OCI-LY7 (cell line): ENCODE data around the gene ARMC9. TPM values are rescaled to one million over a fixed set of nuclear protein-coding genes. Genes with fewer than 3 reads are reported as not detected.
A peak's percentile ranks its signal among the peaks of the same experiment; 100 is the strongest.

Experiments used
- BruUV-seq: library from RNA; stranded (reverse); fragments of 400-500 nt; replicated peaks from 2 replicates; lab custom pipeline; 2021; lab: Mats Ljungman, UMichigan
- CTCF ChIA-PET: fragments of 300-600 bp; sonication (Branson Sonifier 250); formaldehyde crosslinking; loops from one replicate; lab custom pipeline; 2022; ENCODE audit warnings: antibody characterized with exemption; ENCODE audit not compliant: unreplicated experiment; lab: Charles Lee
- POLR2A ChIA-PET: fragments of 300-600 bp; sonication (Branson Sonifier 250); formaldehyde crosslinking; loops from one replicate; lab custom pipeline; 2022; ENCODE audit warnings: antibody characterized with exemption; lab: Charles Lee
- DNase-seq: peaks from one replicate; pipeline ENCODE4 v3.0.0-alpha.2; 2015; ENCODE audit warnings: low spot score
- H2AFZ ChIP-seq: fragments of 200-600 bp; sonication (generic), shearing (Covaris generic); 2 replicates; pipeline ENCODE4 v1.6.1; 2014; ENCODE audit warnings: mild to moderate bottlenecking, antibody characterized with exemption, low read length, moderate library complexity
- H3K27ac ChIP-seq: fragments of 200-600 bp; sonication (generic); 2 replicates; pipeline ENCODE4 v1.5.1; 2014; ENCODE audit warnings: mixed run types, low read depth, mild to moderate bottlenecking, moderate library complexity, low read length, inconsistent platforms; ENCODE audit not compliant: poor library complexity, severe bottlenecking
- H3K36me3 ChIP-seq: fragments of 200-600 bp; sonication (generic); 2 replicates; pipeline ENCODE4 v1.6.1; 2014; ENCODE audit warnings: mild to moderate bottlenecking, antibody characterized with exemption, low read length, moderate library complexity, mixed read lengths; ENCODE audit not compliant: insufficient read depth
- H3K4me1 ChIP-seq: fragments of 200-600 bp; sonication (generic); 2 replicates; pipeline ENCODE4 v1.5.1; 2014; ENCODE audit warnings: mild to moderate bottlenecking, low read length; ENCODE audit not compliant: insufficient read depth, poor library complexity, severe bottlenecking
- H3K4me2 ChIP-seq: fragments of 200-600 bp; sonication (generic); 2 replicates; pipeline ENCODE4 v1.6.1; 2014; ENCODE audit warnings: mild to moderate bottlenecking, low read length
- H3K4me3 ChIP-seq: fragments of 200-600 bp; sonication (generic); 2 replicates; pipeline ENCODE4 v1.5.1; 2014; ENCODE audit warnings: mild to moderate bottlenecking, low read depth, low read length; ENCODE audit not compliant: poor library complexity, severe bottlenecking
- H3K79me2 ChIP-seq: fragments of 200-600 bp; sonication (generic); 2 replicates; pipeline ENCODE4 v1.6.1; 2016; ENCODE audit warnings: low read depth, mild to moderate bottlenecking, low read length, moderate library complexity, mixed read lengths; ENCODE audit not compliant: insufficient read depth
- H3K9me2 ChIP-seq: fragments of 200-600 bp; sonication (generic); 2 replicates; pipeline ENCODE4 v1.6.1; 2016; ENCODE audit warnings: mild to moderate bottlenecking, low read length, mixed read lengths; ENCODE audit not compliant: insufficient read depth
- H3K9me3 ChIP-seq: fragments of 200-600 bp; sonication (generic); 2 replicates; pipeline ENCODE4 v1.6.1; 2014; ENCODE audit warnings: mild to moderate bottlenecking, mixed run types, low read length, mixed read lengths
- H4K20me1 ChIP-seq: fragments of 200-600 bp; sonication (generic); 2 replicates; pipeline ENCODE4 v1.6.1; 2014; ENCODE audit warnings: mild to moderate bottlenecking, antibody characterized with exemption, low read length, moderate library complexity, mixed read lengths; ENCODE audit not compliant: insufficient read depth
- CTCF ChIP-seq: fragments of 200-600 bp; sonication (generic); conservative IDR thresholded peaks from 2 replicates; pipeline ENCODE4 v1.5.1; 2014; ENCODE audit warnings: mild to moderate bottlenecking, antibody characterized with exemption, low read length, moderate library complexity, mixed read lengths
- EZH2phosphoT487 ChIP-seq: fragments of 200-600 bp; sonication (generic); IDR thresholded peaks from 2 replicates; pipeline ENCODE4 v1.6.1; 2018; ENCODE audit warnings: low read depth, borderline replicate concordance, mild to moderate bottlenecking, mixed run types, antibody characterized with exemption, low read length, moderate library complexity, mixed read lengths
- intact Hi-C: fragments of 100-400 bp; cut with micrococcal nuclease; formaldehyde crosslinking; loops from one replicate; pipeline ENCODE4 v1.10.0; 2022; ENCODE audit not compliant: unreplicated experiment
- total RNA-seq, 2 experiments: library from RNA; depleted of rRNA in 1 of 2; stranded (reverse); fragments of >200 nt in 1 of 2; shearing (Covaris generic) in 1 of 2; gene quantifications; 2 replicates each; pipeline ENCODE4 v1.2.3, GENCODE V29; 2014 to 2022

Gene ARMC9
- total RNA-seq, 2 experiments from 2014 or later = 6.6 to 12.2 TPM

GRCh38 chr2:231297108-231297908 is 98.9 kb downstream of the ARMC9 start:
- TF ChIP-seq CTCF (peak; percentile 89), EZH2phosphoT487 (no peak)
- no peak overlapping the region for H3K27ac ChIP-seq
- H3K4me3 ChIP-seq = peak overlapping the region; percentile 35
- H4K20me1 ChIP-seq = no peaks in the 10 kb centered on the region
- H3K4me2 ChIP-seq = peak overlapping the region; percentile 61
- intact Hi-C loops = loop anchor here (1.0 to 5.0 kb wide), 4 partner anchors 13 to 108 kb away; no protein-coding TSS in a partner anchor
- peaks cover 36% of the 10 kb centered on the region for H3K4me1 ChIP-seq
- no peaks in the 10 kb centered on the region for H3K9me3 ChIP-seq
- CTCF ChIA-PET = interaction anchor here (0.6 to 1.8 kb wide), 5 partner anchors 73 to 109 kb away, joined by 3 to 8 read pairs (median 3); no protein-coding TSS in a partner anchor
- DNase-seq = peak; percentile 82
- POLR2A ChIA-PET = interaction anchor here (0.8 to 1.8 kb wide), 6 partner anchors 9 to 97 kb away, joined by 3 to 8 read pairs (median 3); no protein-coding TSS in a partner anchor
- BruUV-seq = no TSS peak
- no peaks in the 10 kb centered on the region for H3K36me3 ChIP-seq
- H3K79me2 ChIP-seq = no peaks in the 10 kb centered on the region
- peak overlapping the region; percentile 89 for H2AFZ ChIP-seq
- no peaks in the 10 kb centered on the region for H3K9me2 ChIP-seq

GRCh38 chr2:231298091-231298490 is 99.7 kb downstream of the ARMC9 start:
- ChIA-PET POLR2A (interaction anchor here (0.8 to 1.8 kb wide), 4 partner anchors 9 to 62 kb away, joined by 3 to 5 read pairs (median 4); no protein-coding TSS in a partner anchor), CTCF (interaction anchor here (1.1 to 1.2 kb wide), 2 partner anchors 64 to 108 kb away, joined by 3 read pairs; no protein-coding TSS in a partner anchor)
- peaks cover 36% of the 10 kb centered on the region for H3K4me1 ChIP-seq
- intact Hi-C loops = loop anchor here (5.0 kb wide), 1 partner anchor 71 kb away; no protein-coding TSS in a partner anchor
- no peaks in the 10 kb centered on the region for H3K9me3 ChIP-seq
- TF ChIP-seq EZH2phosphoT487 (no peak), CTCF (no peak)
- no peaks in the 10 kb centered on the region for H3K36me3 ChIP-seq
- no peaks in the 10 kb centered on the region for H3K79me2 ChIP-seq
- no peaks in the 10 kb centered on the region for H3K9me2 ChIP-seq
- H4K20me1 ChIP-seq = no peaks in the 10 kb centered on the region
- H2AFZ ChIP-seq = no peak overlapping the region
- no peak for DNase-seq
- H3K4me3 ChIP-seq = no peak overlapping the region
- H3K4me2 ChIP-seq = no peak overlapping the region
- no peak overlapping the region for H3K27ac ChIP-seq
- no TSS peak for BruUV-seq
